ENCODE results near the gene DNAH14.
"Not testable (repeated sequence)": the region's sequence is repeated elsewhere in the genome, so short reads cannot be mapped to it uniquely, and the experiment has no call there.

Gene DNAH14

GRCh38 chr1:224995602-224996001 is 66.1 kb downstream of the DNAH14 start:
- Histone ChIP-seq H3K36me3 (ENCODE audit: control insufficient read depth, insufficient read depth, low read length) (no peaks in the 10 kb centered on the region), H3K4me1 (ENCODE audit: control insufficient read depth, insufficient read depth, low read length) (no peaks in the 10 kb centered on the region), H3K9ac (ENCODE audit: low read depth, low read length) (no peak overlapping the region), H3K4me3 (ENCODE audit: low read depth, low read length) (no peak overlapping the region), H3K27me3 (ENCODE audit: control insufficient read depth, insufficient read depth, low read length) (no peaks in the 10 kb centered on the region), H3K27ac (ENCODE audit: low read depth, low read length) (no peak overlapping the region), H3K9me3 (ENCODE audit: control insufficient read depth, insufficient read depth, low read length) (no peaks in the 10 kb centered on the region)

GRCh38 chr1:224996266-224996665 is 66.8 kb downstream of the DNAH14 start:
- Histone ChIP-seq H3K4me3 (ENCODE audit: low read depth, low read length) (no peak overlapping the region), H3K9me3 (ENCODE audit: control insufficient read depth, insufficient read depth, low read length) (no peaks in the 10 kb centered on the region), H3K27me3 (ENCODE audit: control insufficient read depth, insufficient read depth, low read length) (no peaks in the 10 kb centered on the region), H3K9ac (ENCODE audit: low read depth, low read length) (no peak overlapping the region), H3K4me1 (ENCODE audit: control insufficient read depth, insufficient read depth, low read length) (no peaks in the 10 kb centered on the region), H3K36me3 (ENCODE audit: control insufficient read depth, insufficient read depth, low read length) (no peaks in the 10 kb centered on the region), H3K27ac (ENCODE audit: low read depth, low read length) (no peak overlapping the region)

GRCh38 chr1:224998185-224998584 is 68.7 kb downstream of the DNAH14 start:
- no peak overlapping the region for H3K4me3 ChIP-seq (ENCODE audit: low read depth, low read length)
- no peaks in the 10 kb centered on the region for H3K9me3 ChIP-seq (ENCODE audit: control insufficient read depth, insufficient read depth, low read length)
- H3K9ac ChIP-seq (ENCODE audit: low read depth, low read length), result no peak overlapping the region
- no peaks in the 10 kb centered on the region for H3K4me1 ChIP-seq (ENCODE audit: control insufficient read depth, insufficient read depth, low read length)
- H3K36me3 ChIP-seq (ENCODE audit: control insufficient read depth, insufficient read depth, low read length), result no peaks in the 10 kb centered on the region
- no peaks in the 10 kb centered on the region for H3K27me3 ChIP-seq (ENCODE audit: control insufficient read depth, insufficient read depth, low read length)
- H3K27ac ChIP-seq (ENCODE audit: low read depth, low read length), result no peak overlapping the region

GRCh38 chr1:225004396-225004795 is 74.9 kb downstream of the DNAH14 start:
- no peaks in the 10 kb centered on the region for H3K4me1 ChIP-seq (ENCODE audit: control insufficient read depth, insufficient read depth, low read length)
- H3K27me3 ChIP-seq (ENCODE audit: control insufficient read depth, insufficient read depth, low read length), result no peaks in the 10 kb centered on the region
- no peaks in the 10 kb centered on the region for H3K9me3 ChIP-seq (ENCODE audit: control insufficient read depth, insufficient read depth, low read length)
- no peak overlapping the region for H3K4me3 ChIP-seq (ENCODE audit: low read depth, low read length)
- no peaks in the 10 kb centered on the region for H3K36me3 ChIP-seq (ENCODE audit: control insufficient read depth, insufficient read depth, low read length)
- no peak overlapping the region for H3K9ac ChIP-seq (ENCODE audit: low read depth, low read length)
- no peak overlapping the region for H3K27ac ChIP-seq (ENCODE audit: low read depth, low read length)

- not testable (repeated sequence) for H3K4me1 ChIP-seq (ENCODE audit: control insufficient read depth, insufficient read depth, low read length); H3K27ac ChIP-seq (ENCODE audit: low read depth, low read length); H3K27me3 ChIP-seq (ENCODE audit: control insufficient read depth, insufficient read depth, low read length); H3K9me3 ChIP-seq (ENCODE audit: control insufficient read depth, insufficient read depth, low read length); H3K9ac ChIP-seq (ENCODE audit: low read depth, low read length); H3K36me3 ChIP-seq (ENCODE audit: control insufficient read depth, insufficient read depth, low read length); H3K4me3 ChIP-seq (ENCODE audit: low read depth, low read length)
Measured at GRCh38 chr1:225006352-225006751, 76.9 kb downstream of the DNAH14 start.

GRCh38 chr1:225008050-225008449 is 78.6 kb downstream of the DNAH14 start:
- not testable (repeated sequence) for H3K36me3 ChIP-seq (ENCODE audit: control insufficient read depth, insufficient read depth, low read length); H3K27me3 ChIP-seq (ENCODE audit: control insufficient read depth, insufficient read depth, low read length); H3K4me3 ChIP-seq (ENCODE audit: low read depth, low read length); H3K9ac ChIP-seq (ENCODE audit: low read depth, low read length); H3K27ac ChIP-seq (ENCODE audit: low read depth, low read length); H3K4me1 ChIP-seq (ENCODE audit: control insufficient read depth, insufficient read depth, low read length); H3K9me3 ChIP-seq (ENCODE audit: control insufficient read depth, insufficient read depth, low read length)

- H3K9ac ChIP-seq (ENCODE audit: low read depth, low read length), result no peak overlapping the region
- no peak overlapping the region for H3K27ac ChIP-seq (ENCODE audit: low read depth, low read length)
- peaks cover 25% of the 10 kb centered on the region for H3K9me3 ChIP-seq (ENCODE audit: control insufficient read depth, insufficient read depth, low read length)
- no peaks in the 10 kb centered on the region for H3K27me3 ChIP-seq (ENCODE audit: control insufficient read depth, insufficient read depth, low read length)
- no peaks in the 10 kb centered on the region for H3K36me3 ChIP-seq (ENCODE audit: control insufficient read depth, insufficient read depth, low read length)
- no peaks in the 10 kb centered on the region for H3K4me1 ChIP-seq (ENCODE audit: control insufficient read depth, insufficient read depth, low read length)
- H3K4me3 ChIP-seq (ENCODE audit: low read depth, low read length), result no peak overlapping the region
Measured at GRCh38 chr1:225021037-225021436, 91.6 kb downstream of the DNAH14 start.

- Histone ChIP-seq H3K36me3 (ENCODE audit: control insufficient read depth, insufficient read depth, low read length) (no peaks in the 10 kb centered on the region), H3K9me3 (ENCODE audit: control insufficient read depth, insufficient read depth, low read length) (no peaks in the 10 kb centered on the region; the same call in none of the 2 replicates), H3K27me3 (ENCODE audit: control insufficient read depth, insufficient read depth, low read length) (no peaks in the 10 kb centered on the region), H3K9ac (ENCODE audit: low read depth, low read length) (no peak overlapping the region), H3K4me3 (ENCODE audit: low read depth, low read length) (no peak overlapping the region), H3K27ac (ENCODE audit: low read depth, low read length) (no peak overlapping the region), H3K4me1 (ENCODE audit: control insufficient read depth, insufficient read depth, low read length) (no peaks in the 10 kb centered on the region)
Measured at GRCh38 chr1:225026701-225027100, 97.2 kb downstream of the DNAH14 start.

- H3K4me1 ChIP-seq (ENCODE audit: control insufficient read depth, insufficient read depth, low read length); H3K27me3 ChIP-seq (ENCODE audit: control insufficient read depth, insufficient read depth, low read length); H3K36me3 ChIP-seq (ENCODE audit: control insufficient read depth, insufficient read depth, low read length); H3K27ac ChIP-seq (ENCODE audit: low read depth, low read length); H3K9ac ChIP-seq (ENCODE audit: low read depth, low read length); H3K4me3 ChIP-seq (ENCODE audit: low read depth, low read length); H3K9me3 ChIP-seq (ENCODE audit: control insufficient read depth, insufficient read depth, low read length): not testable (repeated sequence)
Measured at GRCh38 chr1:225036441-225036840, 107.0 kb downstream of the DNAH14 start.

- no peak overlapping the region for H3K9ac ChIP-seq (ENCODE audit: low read depth, low read length)
- no peaks in the 10 kb centered on the region for H3K36me3 ChIP-seq (ENCODE audit: control insufficient read depth, insufficient read depth, low read length)
- no peaks in the 10 kb centered on the region for H3K9me3 ChIP-seq (ENCODE audit: control insufficient read depth, insufficient read depth, low read length)
- no peak overlapping the region for H3K4me3 ChIP-seq (ENCODE audit: low read depth, low read length)
- no peaks in the 10 kb centered on the region for H3K27me3 ChIP-seq (ENCODE audit: control insufficient read depth, insufficient read depth, low read length)
- H3K4me1 ChIP-seq (ENCODE audit: control insufficient read depth, insufficient read depth, low read length), result no peaks in the 10 kb centered on the region
- no peak overlapping the region for H3K27ac ChIP-seq (ENCODE audit: low read depth, low read length)
Measured at GRCh38 chr1:225042263-225042662, 112.8 kb downstream of the DNAH14 start.

GRCh38 chr1:225044258-225044657 is 114.8 kb downstream of the DNAH14 start:
- Histone ChIP-seq H3K27me3 (ENCODE audit: control insufficient read depth, insufficient read depth, low read length) (no peaks in the 10 kb centered on the region), H3K9ac (ENCODE audit: low read depth, low read length) (no peak overlapping the region), H3K4me1 (ENCODE audit: control insufficient read depth, insufficient read depth, low read length) (no peaks in the 10 kb centered on the region), H3K36me3 (ENCODE audit: control insufficient read depth, insufficient read depth, low read length) (no peaks in the 10 kb centered on the region), H3K4me3 (ENCODE audit: low read depth, low read length) (no peak overlapping the region), H3K9me3 (ENCODE audit: control insufficient read depth, insufficient read depth, low read length) (no peaks in the 10 kb centered on the region), H3K27ac (ENCODE audit: low read depth, low read length) (no peak overlapping the region)

GRCh38 chr1:225049594-225049993 is 120.1 kb downstream of the DNAH14 start:
- H3K36me3 ChIP-seq (ENCODE audit: control insufficient read depth, insufficient read depth, low read length), result no peaks in the 10 kb centered on the region
- no peaks in the 10 kb centered on the region for H3K9me3 ChIP-seq (ENCODE audit: control insufficient read depth, insufficient read depth, low read length)
- no peak overlapping the region for H3K4me3 ChIP-seq (ENCODE audit: low read depth, low read length)
- H3K4me1 ChIP-seq (ENCODE audit: control insufficient read depth, insufficient read depth, low read length), result no peaks in the 10 kb centered on the region
- H3K27me3 ChIP-seq (ENCODE audit: control insufficient read depth, insufficient read depth, low read length), result no peaks in the 10 kb centered on the region
- no peak overlapping the region for H3K9ac ChIP-seq (ENCODE audit: low read depth, low read length)
- H3K27ac ChIP-seq (ENCODE audit: low read depth, low read length), result no peak overlapping the region

All from HUES48 (cell line).